GM23338 (cell line): ENCODE measurements around the gene KRT222. TPM values are rescaled to one million over a fixed set of nuclear protein-coding genes. Genes with fewer than 3 reads are reported as not detected.

Source experiments
- ATAC-seq: fragments of 200-7000 bp; cut with Tn5 transposase; 3 replicates; pipeline ENCODE4 v1.9.1; 2020
- DNase-seq: peaks from one replicate; pipeline ENCODE4 v3.0.0-alpha.2; 2015; ENCODE audit warnings: low spot score
- H2AFZ ChIP-seq: fragments of 200-600 bp; sonication (generic); 2 replicates; pipeline ENCODE4 v1.8.0; 2016; ENCODE audit warnings: antibody characterized with exemption, mild to moderate bottlenecking, moderate library complexity
- H3F3A ChIP-seq: fragments of 200-600 bp; sonication (generic); replicated peaks from 2 replicates; pipeline ENCODE4 v1.8.0; 2017; ENCODE audit warnings: antibody characterized with exemption, mixed run types, low read depth
- H3K27ac ChIP-seq: fragments of 200-600 bp; sonication (generic); 2 replicates; pipeline ENCODE4 v1.6.1; 2016; ENCODE audit warnings: low read depth
- H3K27me3 ChIP-seq: fragments of 200-600 bp; sonication (generic); 2 replicates; pipeline ENCODE4 v1.8.0; 2016; ENCODE audit warnings: mild to moderate bottlenecking, mixed run types, moderate library complexity; ENCODE audit not compliant: insufficient read depth
- H3K36me3 ChIP-seq: fragments of 200-600 bp; sonication (generic); 2 replicates; pipeline ENCODE4 v1.8.0; 2016; ENCODE audit warnings: mild to moderate bottlenecking; ENCODE audit not compliant: insufficient read depth
- H3K4me1 ChIP-seq: fragments of 200-600 bp; sonication (generic); 2 replicates; pipeline ENCODE4 v1.8.0; 2016; ENCODE audit warnings: mild to moderate bottlenecking, moderate library complexity; ENCODE audit not compliant: insufficient read depth
- H3K4me2 ChIP-seq: fragments of 200-600 bp; sonication (generic); 2 replicates; pipeline ENCODE4 v1.7.1; 2017; ENCODE audit warnings: mixed run types
- H3K4me3 ChIP-seq: fragments of 200-600 bp; sonication (generic); 2 replicates; pipeline ENCODE4 v1.6.1; 2016; ENCODE audit warnings: mixed run types
- H3K79me2 ChIP-seq: fragments of 200-600 bp; sonication (generic); replicated peaks from 2 replicates; pipeline ENCODE4 v1.8.0; 2017; ENCODE audit warnings: mild to moderate bottlenecking; ENCODE audit not compliant: insufficient read depth
- H3K9me2 ChIP-seq: fragments of 200-600 bp; sonication (generic); 2 replicates; pipeline ENCODE4 v1.8.0; 2017; ENCODE audit not compliant: insufficient read depth
- H4K20me1 ChIP-seq: fragments of 200-600 bp; sonication (generic); replicated peaks from 2 replicates; pipeline ENCODE4 v1.8.0; 2017; ENCODE audit warnings: mild to moderate bottlenecking; ENCODE audit not compliant: insufficient read depth
- H3K27ac Mint-ChIP-seq: 2 replicates; pipeline ENCODE4 v1.8.0; 2020; ENCODE audit warnings: inconsistent platforms, mild to moderate bottlenecking, moderate library complexity, mixed read lengths
- H3K27me3 Mint-ChIP-seq: 3 replicates; pipeline ENCODE4 v1.8.0; 2022; ENCODE audit warnings: low read depth, mild to moderate bottlenecking, moderate library complexity, mixed read lengths, inconsistent platforms; ENCODE audit not compliant: insufficient read depth, poor library complexity
- H3K36me3 Mint-ChIP-seq: 3 replicates; pipeline ENCODE4 v1.8.0; 2021; ENCODE audit warnings: low read depth, mild to moderate bottlenecking, inconsistent platforms, moderate library complexity, mixed read lengths
- H3K4me1 Mint-ChIP-seq: 3 replicates; pipeline ENCODE4 v1.8.0; 2020; ENCODE audit warnings: mild to moderate bottlenecking, inconsistent platforms, mixed read lengths
- H3K4me3 Mint-ChIP-seq: 3 replicates; pipeline ENCODE4 v1.8.0; 2021; ENCODE audit warnings: moderate library complexity, mild to moderate bottlenecking, inconsistent platforms, mixed read lengths
- H3K9me3 Mint-ChIP-seq: 3 replicates; pipeline ENCODE4 v1.8.0; 2020; ENCODE audit warnings: moderate library complexity, mild to moderate bottlenecking, inconsistent platforms, mixed read lengths
- CREB1 ChIP-seq: fragments of 250-450 bp; sonication (Bioruptor Pico); IDR thresholded peaks from 2 replicates; pipeline ENCODE4 v1.5.0; 2020; ENCODE audit warnings: low read depth, mild to moderate bottlenecking, moderate library complexity
- EZH2 ChIP-seq: fragments of 200-600 bp; sonication (generic); IDR thresholded peaks from one replicate; pipeline ENCODE4 v1.8.0; 2017; ENCODE audit warnings: antibody characterized with exemption, mild to moderate bottlenecking, low read depth; ENCODE audit not compliant: unreplicated experiment
- EZH2phosphoT487 ChIP-seq: fragments of 200-600 bp; sonication (generic); IDR thresholded peaks from one replicate; pipeline ENCODE4 v1.8.1; 2018; ENCODE audit warnings: antibody characterized with exemption; ENCODE audit not compliant: unreplicated experiment
- JUNB ChIP-seq: IDR thresholded peaks from one replicate; pipeline ENCODE4 v1.6.1; 2016; ENCODE audit warnings: antibody characterized with exemption; ENCODE audit not compliant: unreplicated experiment
- NANOG ChIP-seq: IDR thresholded peaks from 2 replicates; pipeline ENCODE4 v1.6.1; 2016; ENCODE audit warnings: antibody characterized with exemption, borderline replicate concordance
- POLR2AphosphoS5 ChIP-seq: IDR thresholded peaks from 2 replicates; pipeline ENCODE4 v1.6.1; 2016; ENCODE audit warnings: antibody characterized with exemption, low read depth
- STAT1 ChIP-seq: IDR thresholded peaks from one replicate; pipeline ENCODE4 v1.6.1; 2016; ENCODE audit warnings: antibody characterized with exemption; ENCODE audit not compliant: unreplicated experiment
- ZNF331 ChIP-seq: fragments of 250-450 bp; sonication (Bioruptor Pico); IDR thresholded peaks from 2 replicates; pipeline ENCODE4 v1.5.0; 2020; ENCODE audit warnings: low read depth, mild to moderate bottlenecking, moderate library complexity
- ZNF462 ChIP-seq: fragments of 250-450 bp; sonication (Bioruptor Pico); IDR thresholded peaks from 2 replicates; pipeline ENCODE4 v1.5.0; 2020; ENCODE audit warnings: mild to moderate bottlenecking, moderate library complexity
- polyA plus RNA-seq: library from polyadenylated mRNA; unstranded; fragments of >200 nt; fragmentation: Nextera tagmentation; extraction: Ambion mirVana; gene quantifications from 2 replicates; pipeline ENCODE4 v1.2.1, GENCODE V29; 2016
- total RNA-seq: library from RNA; depleted of rRNA; stranded (reverse); fragments of >200 nt; shearing (Covaris generic); gene quantifications from 2 replicates; pipeline ENCODE4 v1.2.3, GENCODE V29; 2014
- TF ChIP-seq, protein P1 (sequence below), 2 experiments: fragments of 200-600 bp in 1 of 2; sonication (generic) in 1 of 2; conservative IDR thresholded peaks; 2 replicates each; pipeline versions ENCODE4 v1.5.1 to v1.6.1; 2016 to 2017; ENCODE audit warnings: antibody characterized with exemption in 2 of 2, low read depth in 2 of 2, mild to moderate bottlenecking in 2 of 2, moderate library complexity in 1 of 2
- TF ChIP-seq, protein P2 (sequence below): IDR thresholded peaks from 2 replicates; pipeline ENCODE4 v1.6.1; 2016; ENCODE audit warnings: antibody characterized with exemption

KRT222 gene
- total and polyA plus RNA-seq, 2 experiments from 2014 or later = not detected

- Histone ChIP-seq H3K79me2 (peaks cover 8% of the 10 kb centered on the region; the same call in 1 of the 2 replicates), H4K20me1 (no peaks in the 10 kb centered on the region), H3K4me2 (no peak overlapping the region), H3K27ac (no peak overlapping the region), H3K36me3 (peaks cover 74% of the 10 kb centered on the region), H3K4me3 (no peak overlapping the region), H3K4me1 (no peaks in the 10 kb centered on the region), H3K27me3 (no peaks in the 10 kb centered on the region), H3K9me2 (no peaks in the 10 kb centered on the region), H3F3A (no peaks in the 10 kb centered on the region), H2AFZ (no peak overlapping the region)
- Mint-ChIP-seq H3K27ac (no peak overlapping the region), H3K4me1 (no peaks in the 10 kb centered on the region), H3K9me3 (no peaks in the 10 kb centered on the region), H3K27me3 (peaks cover 2% of the 10 kb centered on the region), H3K36me3 (peaks cover 82% of the 10 kb centered on the region), H3K4me3 (no peak overlapping the region)
- no peak for DNase-seq
- no peak for ATAC-seq
- no peak for TF ChIP-seq EZH2phosphoT487
- TF ChIP-seq, protein P1, sequence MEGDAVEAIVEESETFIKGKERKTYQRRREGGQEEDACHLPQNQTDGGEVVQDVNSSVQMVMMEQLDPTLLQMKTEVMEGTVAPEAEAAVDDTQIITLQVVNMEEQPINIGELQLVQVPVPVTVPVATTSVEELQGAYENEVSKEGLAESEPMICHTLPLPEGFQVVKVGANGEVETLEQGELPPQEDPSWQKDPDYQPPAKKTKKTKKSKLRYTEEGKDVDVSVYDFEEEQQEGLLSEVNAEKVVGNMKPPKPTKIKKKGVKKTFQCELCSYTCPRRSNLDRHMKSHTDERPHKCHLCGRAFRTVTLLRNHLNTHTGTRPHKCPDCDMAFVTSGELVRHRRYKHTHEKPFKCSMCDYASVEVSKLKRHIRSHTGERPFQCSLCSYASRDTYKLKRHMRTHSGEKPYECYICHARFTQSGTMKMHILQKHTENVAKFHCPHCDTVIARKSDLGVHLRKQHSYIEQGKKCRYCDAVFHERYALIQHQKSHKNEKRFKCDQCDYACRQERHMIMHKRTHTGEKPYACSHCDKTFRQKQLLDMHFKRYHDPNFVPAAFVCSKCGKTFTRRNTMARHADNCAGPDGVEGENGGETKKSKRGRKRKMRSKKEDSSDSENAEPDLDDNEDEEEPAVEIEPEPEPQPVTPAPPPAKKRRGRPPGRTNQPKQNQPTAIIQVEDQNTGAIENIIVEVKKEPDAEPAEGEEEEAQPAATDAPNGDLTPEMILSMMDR (conservative IDR thresholded peaks at IDR 0.05; ENCODE audit: low read depth in 2 of 2) = no peak
- TF ChIP-seq ZNF331 (CRISPR knock-in tag) = no peak
- no peak for TF ChIP-seq ZNF462 (CRISPR knock-in tag)
- TF ChIP-seq STAT1 = no peak
- TF ChIP-seq, protein P2, sequence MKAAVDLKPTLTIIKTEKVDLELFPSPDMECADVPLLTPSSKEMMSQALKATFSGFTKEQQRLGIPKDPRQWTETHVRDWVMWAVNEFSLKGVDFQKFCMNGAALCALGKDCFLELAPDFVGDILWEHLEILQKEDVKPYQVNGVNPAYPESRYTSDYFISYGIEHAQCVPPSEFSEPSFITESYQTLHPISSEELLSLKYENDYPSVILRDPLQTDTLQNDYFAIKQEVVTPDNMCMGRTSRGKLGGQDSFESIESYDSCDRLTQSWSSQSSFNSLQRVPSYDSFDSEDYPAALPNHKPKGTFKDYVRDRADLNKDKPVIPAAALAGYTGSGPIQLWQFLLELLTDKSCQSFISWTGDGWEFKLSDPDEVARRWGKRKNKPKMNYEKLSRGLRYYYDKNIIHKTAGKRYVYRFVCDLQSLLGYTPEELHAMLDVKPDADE = no peak
- no peak for TF ChIP-seq NANOG
- TF ChIP-seq CREB1 = no peak
- no peak for TF ChIP-seq EZH2
- TF ChIP-seq POLR2AphosphoS5 = no peak
- no peak for TF ChIP-seq JUNB
Observed at GRCh38 chr17:40633871-40634270, 31.1 kb downstream of the KRT222 start.
